K562 (cell line): ENCODE measurements around the gene RAVER2. TPM values are rescaled to one million over a fixed set of nuclear protein-coding genes. Genes with fewer than 3 reads are reported as not detected.
A peak's percentile ranks its signal among the peaks of the same experiment; 100 is the strongest.

ENCODE experiments used
- CXXC5 ChIP-seq: fragments of 250-450 bp; sonication (Bioruptor Pico); IDR thresholded peaks from 2 replicates; pipeline ENCODE4 v1.8.0; 2022; ENCODE audit warnings: inconsistent platforms, mild to moderate bottlenecking, moderate library complexity
- DACH1 ChIP-seq: fragments of 450-650 bp; IDR thresholded peaks from 2 replicates; pipeline ENCODE4 v1.6.1; 2018; ENCODE audit not compliant: partially characterized antibody
- ESRRA ChIP-seq: fragments of 450-650 bp; IDR thresholded peaks from 2 replicates; pipeline ENCODE4 v1.6.1; 2014; ENCODE audit warnings: low read depth, mild to moderate bottlenecking, moderate library complexity, borderline replicate concordance
- GABPB1 ChIP-seq: sonication (generic); formaldehyde crosslinking; IDR thresholded peaks from 2 replicates; pipeline ENCODE4 v1.8.0; 2022; ENCODE audit warnings: mild to moderate bottlenecking, missing genetic modification reagents
- MGA ChIP-seq: fragments of 450-650 bp; IDR thresholded peaks from 2 replicates; pipeline ENCODE4 v1.6.1; 2016; ENCODE audit warnings: mild to moderate bottlenecking, moderate library complexity
- NRF1 ChIP-seq, 2 experiments: fragments of 450-650 bp; IDR thresholded peaks in 1 of 2; conservative IDR thresholded peaks in 1 of 2; 2 replicates each; pipeline ENCODE4 v1.6.1; 2014; ENCODE audit warnings: mild to moderate bottlenecking in 2 of 2
- PHF8 ChIP-seq: fragments of 200-600 bp; sonication (generic); IDR thresholded peaks from 2 replicates; pipeline ENCODE4 v1.6.1; 2012; ENCODE audit warnings: mixed run types, mild to moderate bottlenecking, inconsistent platforms, low read length, moderate library complexity, borderline replicate concordance
- RBM15 ChIP-seq: fragments of 200-400 bp; formaldehyde crosslinking; IDR thresholded peaks from 2 replicates; pipeline ENCODE4 v1.6.1; 2018; ENCODE audit warnings: mild to moderate bottlenecking, low read length, moderate library complexity; ENCODE audit not compliant: insufficient read depth
- RCOR1 ChIP-seq, 2 experiments: IDR thresholded peaks; 2 replicates each; pipeline ENCODE4 v1.6.1; 2012; ENCODE audit warnings: low read depth in 2 of 2, low read length in 2 of 2, borderline replicate concordance in 1 of 2, improper control_type of control experiment in 1 of 2
- SAFB ChIP-seq: fragments of 200-400 bp; formaldehyde crosslinking; IDR thresholded peaks from 2 replicates; pipeline ENCODE4 v1.6.1; 2017; ENCODE audit warnings: low read depth, low read length, borderline replicate concordance
- SMAD4 ChIP-seq: fragments of 250-450 bp; sonication (Bioruptor Pico); conservative IDR thresholded peaks from 2 replicates; pipeline ENCODE4 v1.8.0; 2021; ENCODE audit warnings: inconsistent platforms, mild to moderate bottlenecking, moderate library complexity
- XRCC4 ChIP-seq: IDR thresholded peaks from one replicate; pipeline ENCODE4 v1.6.1; 2011; ENCODE audit not compliant: insufficient read depth, insufficient read length; ENCODE audit errors: extremely low read depth
- ZNF764 ChIP-seq: fragments of 250-450 bp; sonication (Bioruptor Pico); IDR thresholded peaks from 2 replicates; pipeline ENCODE4 v1.4.0; 2020; ENCODE audit warnings: low read depth, mild to moderate bottlenecking, moderate library complexity
- polyA plus RNA-seq, 8 experiments: library from polyadenylated mRNA; depleted of rRNA in 4 of 8; stranded (reverse) in 5 of 8; unstranded in 3 of 8; fragments of >200 nt; fragmentation: Nextera tagmentation in 2 of 8; fragmentation: Illumina TruSeq in 1 of 8; extraction: Ambion mirVana in 2 of 8; extraction: Trizol in 1 of 8; gene quantifications; 2 replicates each; pipeline versions ENCODE4 v1.2.1 to v1.2.3, GENCODE V29; 2011 to 2014; ENCODE audit warnings: inconsistent platforms in 1 of 8, missing spikeins in 1 of 8
- total RNA-seq, 7 experiments: library from RNA; depleted of rRNA in 6 of 7; stranded (reverse); fragments of >200 nt in 6 of 7; fragmentation: Illumina TruSeq in 2 of 7; extraction: Trizol in 2 of 7; gene quantifications; 2 replicates each; pipeline versions ENCODE4 v1.2.1 to v1.2.3, GENCODE V29; 2011 to 2021; ENCODE audit warnings: low replicate concordance in 1 of 7

RAVER2 gene
- total and polyA plus RNA-seq, 9 of the 15 experiments (the other 6 are each of a cell fraction or from before 2014, with no cell fraction given) = 1.8 to 6.1 (median 4.4) TPM

- TF ChIP-seq MGA (peak; percentile 79), GABPB1 (CRISPR knock-in tag) (peak; percentile 30; the same call in 1 of the 2 replicates), NRF1 (conservative IDR thresholded peaks at IDR 0.05 in 1 of 2, IDR thresholded peaks at IDR 0.05 in 1 of 2) (peak in 1 of 2 experiments; percentile 38; a peak in 2 of 4 replicates), RCOR1 (IDR thresholded peaks at IDR 0.05; ENCODE audit: borderline replicate concordance in 1 of 2, low read depth in 2 of 2, low read length in 2 of 2) (0 out of 4 replicates have a peak, but pooled peaks of 1 of the 2 experiments have one; percentile 5), DACH1 (no peak), ZNF764 (CRISPR knock-in tag) (peak; percentile 79; the same call in 1 of the 2 replicates), ESRRA (peak; percentile 51; the same call in 1 of the 2 replicates), SAFB (0 out of 2 replicates have a peak, but pooled peaks have one; percentile 32), CXXC5 (CRISPR knock-in tag) (peak; percentile 83), XRCC4 (no peak), SMAD4 (CRISPR knock-in tag) (peak; percentile 79), PHF8 (peak; percentile 54; the same call in 1 of the 2 replicates), RBM15 (no peak)
Measured at GRCh38 chr1:64744492-64745180, at the start of gene RAVER2 (continued).
